Breast epithelium (tissue), 3 donors: ENCODE measurements around the gene TEX9.

Source experiments
- CTCF ChIP-seq, 3 donors: fragments of 450-650 bp; IDR thresholded peaks; one replicate each; pipeline ENCODE4 v1.5.1; 2016 to 2017; ENCODE audit warnings: antibody characterized with exemption in 3 of 3, mild to moderate bottlenecking in 3 of 3, moderate library complexity in 3 of 3
- POLR2A ChIP-seq: fragments of 450-650 bp; IDR thresholded peaks from one replicate; pipeline ENCODE4 v1.6.1; 2016; ENCODE audit warnings: antibody characterized with exemption, mild to moderate bottlenecking, moderate library complexity

GRCh38 chr15:56344336-56344735, 20.9 kb upstream of the TEX9 start:
- no peak for TF ChIP-seq CTCF (IDR thresholded peaks at IDR 0.05)
- no peak for TF ChIP-seq POLR2A
